Bone marrow (tissue), 2 donors: ENCODE results near the gene PIBF1.
"Not testable (repeated sequence)": the region's sequence is repeated elsewhere in the genome, so short reads cannot be mapped to it uniquely, and the experiment has no call there.

Source experiments
- DNase-seq, 2 donors: peaks; one replicate each; lab custom pipeline; 2025; lab: John Stamatoyannopoulos, UW

PIBF1 gene

DNA sequence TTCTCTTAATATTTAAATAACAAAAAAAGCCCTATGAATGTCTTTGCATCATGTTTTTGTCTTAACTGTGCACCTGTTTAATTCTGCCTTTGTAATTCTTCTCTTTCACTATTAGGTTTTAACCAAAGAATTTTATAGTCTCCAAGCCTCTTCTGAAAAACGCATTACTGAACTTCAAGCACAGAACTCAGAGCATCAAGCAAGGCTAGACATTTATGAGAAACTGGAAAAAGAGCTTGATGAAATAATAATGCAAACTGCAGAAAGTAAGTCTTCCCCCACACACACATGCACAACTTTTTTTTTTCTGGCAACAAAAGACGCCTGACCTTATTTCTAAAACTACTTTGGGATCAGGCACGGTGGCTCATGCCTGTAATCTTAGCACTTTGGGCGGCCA lies 126.5 kb downstream of the PIBF1 start:
- no peak for DNase-seq

DNA sequence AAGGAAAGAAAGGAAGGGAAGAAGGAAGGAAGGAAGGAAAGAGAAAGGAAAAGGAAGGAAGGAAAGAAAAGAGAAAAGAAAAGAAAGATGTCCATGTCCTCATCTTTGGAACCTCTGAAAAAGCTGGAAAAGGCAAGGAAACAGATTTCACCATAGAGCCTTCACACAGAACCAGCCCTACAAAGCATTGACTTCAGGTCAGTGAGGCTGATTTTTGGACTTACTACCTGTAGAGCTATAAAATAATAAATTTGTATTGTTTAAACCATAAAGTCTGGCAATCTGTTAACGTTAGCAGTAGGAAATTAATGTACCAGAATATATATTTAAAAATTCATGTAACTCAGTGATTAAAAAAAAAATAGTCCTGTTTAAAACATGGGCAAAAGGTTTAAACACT lies 130.0 kb downstream of the PIBF1 start:
- DNase-seq: no peak

DNA sequence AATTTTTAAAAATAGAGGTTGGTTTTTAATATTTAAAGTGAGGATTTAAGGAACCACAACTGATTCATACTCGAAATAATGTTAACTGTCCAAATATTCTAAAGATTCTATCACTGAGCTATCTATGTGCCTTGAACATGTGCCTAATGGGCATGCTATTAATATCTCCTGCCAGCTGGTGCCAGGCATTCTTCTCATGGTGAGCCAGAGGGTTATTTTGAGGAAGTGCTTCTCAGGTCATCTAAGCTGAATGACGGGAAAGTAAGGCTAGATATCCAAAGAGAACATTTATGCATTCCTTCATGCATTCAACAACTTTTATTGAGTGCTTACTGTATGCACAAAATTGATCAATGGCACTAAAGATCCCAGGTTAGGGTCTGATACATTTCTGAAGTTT lies 138.2 kb downstream of the PIBF1 start:
- DNase-seq: no peak

DNA sequence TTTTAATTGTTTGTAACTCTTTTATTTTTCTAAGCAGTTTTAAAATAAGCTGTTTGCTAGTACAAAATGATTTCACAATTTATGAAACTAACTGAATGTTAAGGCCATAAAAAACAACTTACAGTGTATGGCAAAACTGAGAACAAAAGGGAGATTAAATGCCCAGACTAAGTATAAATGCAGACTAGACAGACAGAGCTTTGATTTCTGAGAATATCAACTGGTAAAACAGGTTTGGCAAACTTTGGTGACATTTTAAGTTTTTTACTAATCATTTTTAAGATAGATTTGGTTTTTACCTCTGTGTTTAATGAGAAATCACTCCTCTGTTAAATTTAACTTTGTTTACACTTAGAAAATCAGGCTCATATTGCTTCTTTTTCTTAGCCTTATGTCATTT lies 149.4 kb downstream of the PIBF1 start:
- no peak for DNase-seq

DNA sequence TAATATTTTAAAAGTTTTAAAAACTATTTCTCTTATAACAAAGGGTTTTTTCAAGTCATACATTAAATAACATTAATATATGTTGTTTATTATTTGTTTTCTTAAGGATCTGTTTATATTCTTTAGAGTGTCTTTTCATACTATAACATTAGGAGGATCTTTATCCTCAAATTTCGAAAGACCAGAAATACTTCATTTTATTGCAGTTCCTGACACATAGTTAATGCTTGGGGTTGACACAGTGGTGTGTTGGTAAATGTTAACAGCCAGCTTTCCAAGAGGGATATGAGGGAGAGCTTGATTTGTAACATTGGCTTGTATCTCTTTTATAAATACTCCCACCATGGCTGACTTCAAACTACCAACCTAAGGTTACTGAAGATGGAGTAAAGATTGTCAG lies 150.3 kb downstream of the PIBF1 start:
- DNase-seq: no peak

DNA sequence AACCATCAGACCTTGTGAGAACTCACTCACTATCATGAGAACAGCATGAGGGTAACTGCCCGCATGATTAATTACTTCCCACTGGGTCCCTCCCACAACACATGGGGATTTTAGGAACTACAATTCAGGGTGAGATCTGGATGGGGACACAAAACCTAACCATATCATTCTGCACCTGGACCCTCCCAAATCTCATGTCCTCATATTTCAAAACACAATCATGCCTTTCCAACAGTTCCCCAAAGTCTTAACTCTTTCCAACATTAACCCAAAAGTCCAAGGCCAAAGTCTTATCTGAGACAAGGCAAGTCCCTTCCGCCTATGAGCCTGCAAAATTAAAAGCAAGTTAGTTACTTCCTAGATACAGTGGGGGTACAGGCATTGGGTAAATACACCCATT lies 164.3 kb downstream of the PIBF1 start:
- DNase-seq: not testable (repeated sequence)

DNA sequence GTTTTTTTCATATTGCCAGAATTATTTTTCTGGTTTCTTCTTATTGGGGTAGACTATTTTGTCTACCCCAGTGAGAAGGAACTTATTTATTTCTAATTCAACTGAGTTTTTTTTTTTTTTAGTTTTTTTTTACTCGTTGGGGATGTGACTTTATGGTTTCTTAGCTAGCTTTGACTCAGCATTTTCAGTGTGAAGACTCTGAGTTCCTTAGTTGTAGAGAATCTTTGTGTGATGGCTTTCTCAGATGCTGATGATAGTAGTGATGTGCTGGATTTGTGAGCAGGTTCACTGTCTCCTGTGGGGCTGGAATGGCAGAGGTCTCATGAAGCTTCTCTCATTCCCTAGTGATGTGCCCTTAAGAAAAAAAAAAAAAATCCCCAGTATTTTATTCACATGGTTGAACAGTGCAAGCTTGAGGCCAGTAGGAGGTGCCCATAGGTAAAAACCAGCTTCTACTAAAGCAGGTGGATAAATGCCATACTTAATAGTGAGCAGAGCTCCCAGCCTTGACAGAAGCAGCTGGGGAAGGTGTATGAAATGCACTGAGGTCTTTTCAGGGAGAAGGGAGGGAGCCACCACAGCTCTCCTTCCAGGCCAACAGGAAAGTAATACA lies 170.7 kb downstream of the PIBF1 start:
- DNase-seq: no peak

DNA sequence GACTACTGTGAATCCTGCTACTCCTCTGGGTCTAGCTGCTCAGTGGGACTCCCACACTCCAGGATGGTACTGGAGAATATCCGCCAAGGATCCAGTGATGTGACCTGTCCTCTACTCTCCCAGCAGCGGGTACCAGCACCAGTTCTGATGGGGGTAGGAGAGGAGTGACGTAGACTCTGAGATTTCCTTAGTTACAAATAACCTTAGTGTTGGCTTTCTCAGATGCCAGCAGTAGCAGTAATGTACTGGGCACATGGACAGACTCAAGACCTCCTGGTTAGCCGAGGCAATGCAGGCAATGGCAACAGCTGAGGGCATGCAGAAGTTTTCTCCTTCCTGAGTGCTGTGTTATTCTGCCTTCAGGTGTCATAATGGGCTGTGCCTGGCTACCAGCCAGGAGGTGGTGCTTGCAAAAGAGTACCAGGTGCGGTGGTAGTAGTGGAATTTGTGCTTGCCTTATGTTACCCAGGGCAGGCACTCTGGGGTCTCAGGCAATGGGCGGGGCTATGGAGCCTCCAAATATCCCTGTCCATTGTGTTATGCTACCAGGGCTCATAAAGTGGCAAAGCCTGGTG lies 171.5 kb downstream of the PIBF1 start:
- DNase-seq: no peak

DNA sequence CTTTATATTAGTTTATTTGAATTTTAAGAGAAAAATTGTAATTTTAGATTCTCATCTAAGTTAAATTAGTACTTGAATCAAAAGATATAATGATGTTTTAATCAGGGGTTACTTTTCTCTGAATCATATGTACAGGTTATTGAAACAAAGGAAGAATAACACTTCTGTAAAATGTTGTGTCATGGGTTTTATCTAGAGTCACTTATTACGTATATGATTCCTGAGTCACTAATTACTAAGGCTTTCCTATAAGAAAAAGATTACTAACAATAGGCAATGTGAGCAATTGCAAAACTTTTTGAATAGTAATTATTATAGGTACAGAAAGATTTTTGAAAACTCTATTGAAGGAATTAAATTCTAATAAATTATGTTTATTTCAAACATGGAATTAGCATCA lies 177.7 kb downstream of the PIBF1 start:
- DNase-seq: no peak

DNA sequence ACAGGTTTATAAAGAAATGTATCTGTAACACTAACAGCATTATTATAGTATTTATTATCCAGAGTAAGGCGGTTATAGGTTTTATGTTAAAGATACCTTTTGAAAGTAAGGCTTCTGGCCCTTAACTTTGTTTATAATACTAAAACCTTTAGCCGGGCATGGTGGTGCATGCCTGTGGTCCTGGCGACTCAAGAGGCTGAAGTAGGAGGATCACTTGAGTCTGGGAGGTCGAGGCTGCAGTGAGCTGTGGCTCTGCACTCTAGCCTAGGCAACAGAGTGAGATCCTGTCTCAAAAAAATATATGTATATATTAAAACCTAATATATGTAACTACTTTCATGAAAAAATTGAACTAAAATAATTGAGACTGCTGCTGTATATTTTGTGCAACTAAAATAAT lies 178.2 kb downstream of the PIBF1 start:
- no peak for DNase-seq

DNA sequence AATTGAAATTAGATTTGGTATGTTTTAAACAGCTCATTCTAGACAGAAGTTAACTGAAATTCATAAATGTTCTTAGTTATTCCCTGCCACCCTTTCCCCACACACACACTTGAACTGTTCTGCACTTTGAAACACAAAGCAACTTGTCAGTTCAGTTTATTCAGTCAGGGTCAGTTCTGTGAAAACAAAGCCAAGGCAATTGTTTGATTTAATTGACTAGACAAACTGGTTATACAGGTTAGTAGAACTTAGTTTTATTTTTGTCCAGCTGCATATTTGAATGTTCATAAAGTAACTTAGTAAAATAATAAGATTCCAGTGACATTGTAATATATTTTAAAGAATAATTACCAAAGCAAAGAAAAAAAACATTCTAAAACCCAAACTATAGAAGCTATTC lies 178.6 kb downstream of the PIBF1 start:
- no peak for DNase-seq

DNA sequence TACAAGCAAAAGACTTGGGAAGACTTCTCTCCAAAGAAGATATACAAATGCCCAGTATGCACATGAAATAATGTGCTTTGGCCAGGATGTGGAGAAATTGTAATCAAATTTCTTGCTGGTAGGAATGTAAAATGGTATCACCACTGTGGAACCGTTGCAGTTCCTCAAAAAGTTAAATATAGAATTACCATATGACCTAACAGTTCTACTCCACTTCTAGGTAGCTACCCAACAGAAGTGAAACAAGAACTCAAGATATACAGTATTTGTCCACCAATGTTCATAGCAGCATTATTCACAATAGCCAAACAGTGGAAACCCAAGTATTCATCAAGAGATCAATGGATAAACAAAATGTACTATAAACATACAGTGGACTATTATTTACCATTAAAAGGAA lies 181.8 kb downstream of the PIBF1 start:
- DNase-seq: peak in 1 of 2 donors; percentile 4

DNA sequence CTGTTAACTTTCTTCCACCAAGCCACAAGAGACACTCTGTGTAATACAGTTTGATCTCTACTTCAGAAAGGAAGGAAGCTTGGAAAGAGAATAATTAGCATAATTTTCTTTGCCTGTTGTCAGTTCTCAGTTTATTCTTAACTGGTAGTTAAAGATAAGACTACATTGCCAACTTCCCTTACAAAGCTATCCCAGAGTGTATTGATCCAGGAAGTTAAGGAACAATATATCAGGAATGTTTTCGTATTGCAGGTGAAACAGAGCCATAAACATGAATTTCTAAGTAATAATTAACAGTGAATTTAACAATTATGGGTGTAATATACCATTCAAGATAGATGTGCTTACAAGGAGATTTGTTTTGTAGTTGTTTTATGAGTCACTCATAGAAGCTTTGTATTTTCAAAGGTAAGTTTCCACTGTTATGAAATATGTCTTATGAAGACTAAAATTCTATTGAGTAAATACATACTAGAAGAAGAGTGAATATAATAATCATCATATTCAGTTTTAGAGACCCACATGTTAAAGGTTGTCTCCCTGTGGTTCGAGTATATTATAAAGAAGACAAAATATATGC lies 188.5 kb downstream of the PIBF1 start:
- DNase-seq: no peak

DNA sequence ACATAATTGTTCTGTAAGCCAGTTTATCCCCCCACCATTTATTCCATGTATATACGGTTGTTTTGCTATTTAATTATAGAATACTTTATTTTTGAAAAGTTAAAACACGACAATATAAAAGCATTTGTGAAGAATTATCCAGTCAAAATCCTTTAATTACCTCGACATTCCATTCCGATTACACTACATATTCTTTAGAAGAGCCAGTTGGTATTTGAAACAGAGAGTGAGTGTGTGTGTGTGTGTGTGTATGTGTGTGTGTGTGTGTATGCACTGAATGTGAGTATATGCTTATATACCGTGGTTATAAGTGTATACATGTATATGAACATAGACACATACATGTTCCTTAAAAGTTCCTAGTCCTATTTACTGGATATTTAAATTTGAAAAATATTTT lies 189.0 kb downstream of the PIBF1 start:
- no peak for DNase-seq

DNA sequence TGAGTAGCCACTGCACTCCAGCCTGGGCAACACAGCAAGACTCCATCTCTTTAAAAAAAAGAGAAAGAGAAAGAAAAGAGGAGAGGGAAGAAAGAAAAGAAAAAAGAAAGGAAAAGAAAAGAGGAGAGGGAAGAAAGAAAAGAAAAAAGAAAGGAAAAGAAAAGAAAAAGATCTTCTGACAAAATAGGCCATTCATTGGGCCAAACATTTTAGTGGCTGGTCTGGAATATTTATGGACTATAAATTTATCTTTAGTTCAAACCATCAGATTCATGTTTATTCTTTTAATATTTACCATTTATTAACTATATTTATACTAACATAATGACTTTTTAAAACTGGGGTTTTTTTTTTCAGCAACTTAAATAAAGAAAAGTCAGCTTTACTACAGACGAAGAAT lies 191.3 kb downstream of the PIBF1 start:
- DNase-seq: no peak

DNA sequence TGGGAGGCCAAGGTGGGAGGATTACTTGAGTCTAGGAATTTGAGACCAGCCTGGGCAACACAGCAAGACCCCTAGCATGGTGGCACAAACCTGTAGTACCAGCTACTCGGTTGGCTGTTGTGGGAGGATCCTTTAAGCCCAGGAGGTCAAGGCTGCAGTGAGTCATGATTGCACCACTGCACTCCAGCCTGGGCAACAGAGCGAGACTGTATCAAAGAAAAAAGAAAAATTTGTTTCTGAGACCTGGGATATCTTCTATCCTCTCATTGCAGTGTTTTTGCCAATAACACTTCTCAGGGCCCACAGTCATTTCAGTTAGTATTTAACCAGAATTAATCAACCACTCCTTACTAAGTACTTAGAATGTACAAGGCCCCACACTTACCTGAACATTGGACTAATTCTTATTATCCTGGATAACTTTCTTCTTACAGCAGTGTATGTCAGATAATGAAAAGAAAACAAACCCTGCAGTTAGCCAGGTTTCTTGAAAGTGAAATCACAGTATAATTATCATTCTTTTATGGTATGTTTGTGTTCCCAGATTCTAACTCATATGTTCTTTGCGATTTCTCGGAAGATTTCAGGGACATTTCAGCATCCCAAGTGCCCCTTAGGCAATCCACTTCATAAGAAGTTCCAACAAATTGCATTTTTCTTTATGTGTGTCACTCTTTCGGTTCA lies 201.3 kb downstream of the PIBF1 start:
- no peak for DNase-seq

DNA sequence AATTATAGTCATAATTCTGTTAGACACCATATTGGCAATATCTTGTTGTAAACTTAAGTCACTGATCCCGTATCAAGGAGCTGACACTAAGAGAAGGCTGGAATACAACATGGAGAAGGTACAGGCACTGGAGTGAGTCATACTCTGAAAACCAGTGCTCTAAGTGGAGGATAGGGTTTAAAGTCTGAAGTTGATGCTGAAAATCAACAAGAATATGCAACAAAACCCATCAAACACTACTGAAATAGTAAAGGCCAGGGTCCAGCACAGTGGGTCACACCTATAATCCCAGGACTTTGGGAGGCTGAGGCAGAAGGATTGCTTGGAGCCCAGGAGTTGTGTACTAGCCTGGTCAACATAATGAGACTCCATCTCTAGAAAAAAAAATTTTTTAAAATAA lies 203.7 kb downstream of the PIBF1 start:
- DNase-seq: no peak

DNA sequence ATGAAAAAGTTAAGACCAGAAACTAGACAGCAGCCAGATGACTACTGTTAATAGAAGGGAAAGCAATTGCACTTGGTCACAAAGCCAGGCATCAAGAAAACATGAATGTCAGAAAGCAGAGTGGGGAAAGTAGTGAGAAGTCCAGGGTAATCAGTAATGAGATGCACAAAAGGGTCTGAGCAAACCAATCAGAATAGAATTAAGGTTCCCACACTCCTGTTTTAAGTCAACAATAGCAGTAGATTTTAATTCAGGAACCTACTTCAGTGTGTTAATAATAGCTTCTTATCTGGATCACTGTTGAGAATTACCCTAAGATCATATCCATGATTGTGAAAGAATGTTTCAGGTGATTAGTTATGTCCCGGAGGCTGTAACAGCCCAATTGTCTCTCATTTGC lies 204.3 kb downstream of the PIBF1 start:
- DNase-seq: no peak

DNA sequence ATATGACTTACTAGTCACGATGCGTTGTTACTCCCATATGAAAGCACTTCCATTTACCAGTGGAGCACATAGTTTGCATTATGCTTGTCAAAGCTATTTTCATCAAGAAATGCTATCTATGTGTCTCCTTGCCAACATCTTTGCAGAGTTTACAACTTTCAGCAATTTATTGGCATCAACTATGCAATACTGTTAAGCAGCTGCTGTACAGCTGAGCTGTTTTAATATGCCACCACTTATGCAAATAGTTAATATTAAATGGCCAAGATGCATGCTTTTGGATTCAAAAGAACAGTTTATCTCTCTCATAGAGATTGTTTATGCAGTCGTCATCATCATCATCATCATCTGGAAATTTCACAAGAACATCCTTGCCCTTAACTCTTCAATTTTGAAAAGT lies 209.0 kb downstream of the PIBF1 start:
- no peak for DNase-seq

DNA sequence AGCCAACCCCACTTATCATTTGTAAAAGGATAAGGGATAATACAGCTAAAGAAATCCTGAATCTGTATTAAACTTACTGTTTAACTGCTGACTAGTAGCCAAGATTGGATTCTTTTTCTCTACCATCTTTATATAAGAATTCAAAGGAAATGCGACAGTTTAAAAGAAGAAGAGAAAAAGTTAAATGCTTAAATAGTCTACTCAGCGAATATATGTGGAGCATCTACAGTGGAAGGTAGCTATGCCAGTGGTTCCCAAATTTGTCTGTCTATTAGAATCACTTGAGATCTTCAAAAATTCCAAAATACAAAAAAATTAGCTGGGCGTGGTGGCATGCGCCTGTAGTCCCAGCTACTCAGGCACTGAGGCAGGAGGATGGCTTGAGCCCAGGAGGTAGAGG lies 216.1 kb downstream of the PIBF1 start:
- no peak for DNase-seq

DNA sequence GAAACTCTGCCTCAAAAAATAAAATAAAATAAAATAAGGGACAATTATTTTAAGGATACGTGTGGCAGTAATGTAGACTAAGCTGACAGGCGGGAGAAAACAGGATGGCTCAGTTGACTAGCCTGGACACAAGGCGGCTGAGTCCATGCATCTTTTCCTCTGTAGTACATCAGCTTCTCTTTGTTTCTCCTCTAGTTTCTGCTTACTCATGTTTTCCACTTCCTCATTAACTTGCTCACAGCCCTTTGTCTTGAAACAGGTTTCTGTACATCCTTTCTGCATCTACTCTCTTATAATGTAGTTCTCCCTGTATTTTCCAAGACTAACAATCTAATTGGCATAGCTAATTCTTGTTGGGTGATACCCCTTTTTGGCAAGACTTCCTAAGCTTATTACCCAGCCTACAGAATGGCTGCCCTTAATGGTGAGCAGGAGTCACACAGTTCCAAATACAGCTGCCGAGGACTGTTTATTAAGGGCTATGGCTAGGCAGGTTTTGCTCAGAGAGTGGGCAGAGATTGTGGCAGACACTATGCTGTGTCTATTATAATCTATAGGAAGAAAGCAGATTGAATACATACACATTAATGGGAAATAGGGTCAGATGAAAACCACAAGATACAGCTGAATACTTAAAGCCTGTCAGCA lies 218.2 kb downstream of the PIBF1 start:
- DNase-seq: peak in 1 of 2 donors; percentile 81

DNA sequence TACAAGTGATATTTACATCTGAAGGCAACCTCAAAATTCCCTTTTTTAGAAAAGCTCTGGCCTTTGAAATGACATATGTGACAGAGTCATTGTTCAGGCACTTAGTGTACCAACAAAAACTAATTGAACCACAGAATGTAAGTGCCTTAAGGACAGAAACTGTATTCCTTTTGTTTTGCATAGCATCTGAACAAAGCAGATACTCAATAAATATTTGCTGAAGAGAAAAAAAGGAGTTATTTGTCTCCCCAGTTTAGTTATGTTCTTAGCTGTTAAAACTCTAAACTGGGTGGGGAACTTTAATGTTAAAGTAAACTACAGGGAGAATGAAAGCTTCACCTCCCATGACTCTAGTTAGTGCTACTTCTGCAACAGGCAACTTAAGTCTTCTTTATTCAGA lies 220.0 kb downstream of the PIBF1 start:
- no peak for DNase-seq

DNA sequence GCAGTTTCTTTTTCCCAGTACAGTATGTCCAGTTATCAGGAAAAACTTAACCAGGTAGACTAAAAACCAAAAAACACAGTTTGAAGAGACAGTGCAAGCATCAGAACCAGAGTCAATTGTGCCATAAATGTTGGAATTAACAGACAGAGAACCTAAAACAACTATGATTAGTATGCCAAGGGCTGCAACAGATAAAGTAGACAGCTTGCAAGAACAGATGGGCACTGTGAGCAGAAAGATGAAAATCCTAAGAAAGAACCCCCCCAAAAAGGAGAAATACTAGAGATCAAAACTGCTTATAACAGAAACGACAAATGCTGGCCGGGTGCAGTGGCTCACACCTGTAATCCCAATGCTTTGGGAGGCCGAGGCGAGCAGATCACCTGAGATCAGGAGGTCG lies 229.8 kb downstream of the PIBF1 start:
- no peak for DNase-seq
